ENCODE data around the gene SMC5.

- no peak for TF ChIP-seq CTCF (conservative IDR thresholded peaks at IDR 0.05)
- TF ChIP-seq EZH2 (IDR thresholded peaks at IDR 0.05; ENCODE audit: low read depth) = no peak
Measured at GRCh38 chr9:70250221-70250620, 8.6 kb upstream of the SMC5 start.
